Panc1 (cell line): ENCODE results near the gene ELK1. TPM values are rescaled to one million over a fixed set of nuclear protein-coding genes. Genes with fewer than 3 reads are reported as not detected.

Source experiments
- microRNA-seq: library from miRNA; unstranded; fragments of <30 nt; microRNA quantifications from one replicate; pipeline ENCODE4 v1.1.0, GENCODE V29; 2020; ENCODE audit not compliant: unreplicated experiment
- total RNA-seq: library from RNA; stranded (reverse); gene quantifications from one replicate; pipeline ENCODE4 v1.2.1, GENCODE V29; 2021; ENCODE audit not compliant: unreplicated experiment

The ELK1 gene
- total RNA-seq, 1 experiment from 2014 or later: 64.6 TPM

Small RNA genes within 50 kb of the gene (microRNA-seq; reads per million reads assigned to microRNA genes)
- gene MIR4769: not detected

Other genes with a start within 250 kb of the ELK1 start
- gene ZNF41, start 167.3 kb downstream of the ELK1 start, total RNA-seq: 8.0 TPM
- gene ARAF, start 89.4 kb downstream of the ELK1 start, total RNA-seq: 87.9 TPM
- gene TIMP1, start 68.1 kb downstream of the ELK1 start, total RNA-seq: 131 TPM
- gene SYN1, start 30.7 kb downstream of the ELK1 start, total RNA-seq: 1.0 TPM
- 0.59 TPM for gene CFP, start 20.6 kb downstream of the ELK1 start, total RNA-seq
- gene UXT, start 8.6 kb upstream of the ELK1 start, total RNA-seq: 129 TPM
- gene ZNF81, start 186.3 kb upstream of the ELK1 start, total RNA-seq: 10.7 TPM